Fibroblast of lung (primary cell): Measurements from ENCODE around the gene UPF1.
"Not testable (repeated sequence)": the region's sequence is repeated elsewhere in the genome, so short reads cannot be mapped to it uniquely, and the experiment has no call there.

Experiments used
- CTCF ChIP-seq, 2 donors: IDR thresholded peaks in 1 of 2; conservative IDR thresholded peaks in 1 of 2; 1 replicate in 1 of 2; 2 replicates in 1 of 2; pipeline ENCODE4 v1.5.1; 2011 to 2012; ENCODE audit warnings: low read length in 2 of 2, control low read depth in 1 of 2, inconsistent platforms in 1 of 2, low read depth in 1 of 2, mild to moderate bottlenecking in 1 of 2
- EZH2 ChIP-seq: IDR thresholded peaks from 2 replicates; pipeline ENCODE4 v1.5.1; 2012; ENCODE audit warnings: low read length, control low read depth, mild to moderate bottlenecking; ENCODE audit errors: missing control alignments

- not testable (repeated sequence) for TF ChIP-seq EZH2; CTCF (conservative IDR thresholded peaks at IDR 0.05 in 1 of 2, IDR thresholded peaks at IDR 0.05 in 1 of 2; ENCODE audit: low read depth in 1 of 2, low read length in 2 of 2)
These were observed 20.1 kb upstream of the UPF1 start for GRCh38 chr19:18811638-18812037.
